HG03439 (cell line): ENCODE measurements around the gene HOXC4.
"Not testable (repeated sequence)": the region's sequence is repeated elsewhere in the genome, so short reads cannot be mapped to it uniquely, and the experiment has no call there.

Experiments
- ATAC-seq: cut with Tn5 transposase; IDR thresholded peaks from one replicate; pipeline ENCODE4 v1.9.1; 2021; ENCODE audit warnings: mild to moderate bottlenecking, moderate library complexity; ENCODE audit not compliant: unreplicated experiment

HOXC4 gene

DNA sequence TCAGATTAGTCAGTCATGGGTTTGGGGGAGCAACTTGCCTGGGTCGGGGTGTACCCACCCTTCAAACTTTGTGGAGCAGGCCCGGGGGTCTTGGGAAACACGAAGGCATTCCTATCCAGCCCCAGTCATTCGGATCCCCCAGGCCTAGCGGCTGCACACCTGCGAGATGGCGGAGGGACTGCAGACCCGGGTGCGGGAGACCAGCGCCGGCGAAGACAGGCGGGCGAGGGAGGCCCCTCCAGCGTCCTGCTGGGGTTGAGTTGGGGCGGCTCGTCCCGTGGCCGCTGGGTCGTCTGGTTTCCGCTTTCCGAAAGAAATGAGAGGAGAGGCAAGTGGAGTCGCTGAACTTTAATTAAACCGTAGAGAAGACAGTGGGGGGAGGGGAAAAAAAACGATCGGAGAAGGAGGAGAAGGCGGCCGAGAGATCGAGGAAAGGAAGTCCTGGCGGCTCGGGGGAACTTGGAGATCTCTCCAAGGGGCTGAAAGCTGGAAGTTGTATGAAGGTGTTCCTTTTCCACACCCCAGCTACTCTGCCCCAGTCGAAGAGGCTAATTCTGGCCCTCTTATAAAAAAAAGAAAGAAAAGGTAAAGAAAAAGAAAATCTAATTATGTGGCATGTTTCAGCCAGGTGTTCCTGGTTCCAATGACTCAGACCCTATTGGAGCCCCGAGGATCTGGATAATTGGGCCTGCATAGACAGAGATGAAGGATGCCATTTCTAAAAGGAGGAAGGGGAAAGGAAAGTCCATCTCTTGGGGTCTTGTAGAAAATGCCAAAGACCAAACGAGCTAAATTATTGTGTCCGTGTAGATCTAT is 28.2 kb downstream of the HOXC4 start:
- ATAC-seq = not testable (repeated sequence)

DNA sequence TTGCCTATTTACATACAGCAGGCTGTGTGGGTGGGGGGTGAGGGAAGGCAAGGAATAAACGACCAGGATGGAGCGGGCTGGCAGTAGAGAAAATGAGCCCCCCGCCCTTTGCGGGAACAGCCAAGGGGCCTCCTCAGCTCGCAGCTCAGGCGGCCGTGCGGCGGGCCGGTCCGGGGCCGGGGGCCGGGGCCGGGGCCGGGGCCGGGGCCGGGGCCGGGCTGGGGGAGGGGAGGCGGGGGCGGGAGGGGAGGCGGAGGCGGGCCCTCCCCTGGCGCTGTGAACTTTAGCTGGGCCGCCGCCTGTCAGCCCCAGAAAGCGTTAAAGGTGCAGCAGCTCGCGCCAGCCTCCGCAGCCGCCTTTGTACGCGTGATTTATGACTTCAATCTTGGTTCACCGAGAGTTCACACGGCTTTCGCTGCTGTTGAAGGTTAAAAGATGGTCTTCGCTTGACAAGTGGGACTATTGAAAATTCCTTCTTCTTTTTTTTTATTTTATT is 28.8 kb downstream of the HOXC4 start:
- ATAC-seq = no peak

DNA sequence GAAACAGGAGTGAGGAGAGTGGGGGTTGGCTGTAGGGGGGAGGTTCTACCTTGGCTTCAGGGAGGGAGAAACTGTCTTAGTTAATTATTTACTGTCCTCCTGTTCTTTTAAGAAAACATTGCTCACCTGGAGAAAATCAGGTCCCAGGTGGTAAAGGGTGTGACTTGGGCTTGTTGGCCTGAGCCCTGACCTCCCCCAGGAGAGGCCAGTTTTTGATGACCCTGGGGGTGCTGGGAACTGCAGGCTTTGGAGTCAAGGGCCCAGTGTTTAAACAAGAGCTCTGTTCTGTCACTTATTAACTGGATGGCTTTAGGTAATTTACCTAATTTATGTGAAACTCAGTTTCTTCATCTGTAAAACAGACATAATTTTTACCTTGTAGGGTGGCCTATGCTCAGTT is 34.4 kb downstream of the HOXC4 start:
- not testable (repeated sequence) for ATAC-seq

DNA sequence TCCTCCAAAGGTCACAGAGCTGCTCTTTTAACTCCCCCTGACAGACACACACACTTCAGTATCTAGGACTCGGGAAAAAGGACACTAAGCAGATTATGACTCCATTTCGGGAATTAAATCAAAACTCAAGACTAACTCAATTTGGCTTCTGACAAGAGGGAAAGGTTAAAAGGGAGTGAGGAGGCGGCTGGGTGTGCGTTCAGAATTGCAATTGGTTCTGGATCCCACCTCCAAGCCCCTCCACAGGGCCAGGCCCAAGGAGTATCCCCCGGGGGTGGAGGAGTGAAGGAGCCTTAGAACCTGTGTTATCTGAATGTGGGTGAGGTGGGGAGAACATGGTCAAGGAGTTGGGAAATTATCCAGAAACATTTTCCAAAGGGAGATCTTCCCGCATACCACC is 35.8 kb downstream of the HOXC4 start:
- not testable (repeated sequence) for ATAC-seq

DNA sequence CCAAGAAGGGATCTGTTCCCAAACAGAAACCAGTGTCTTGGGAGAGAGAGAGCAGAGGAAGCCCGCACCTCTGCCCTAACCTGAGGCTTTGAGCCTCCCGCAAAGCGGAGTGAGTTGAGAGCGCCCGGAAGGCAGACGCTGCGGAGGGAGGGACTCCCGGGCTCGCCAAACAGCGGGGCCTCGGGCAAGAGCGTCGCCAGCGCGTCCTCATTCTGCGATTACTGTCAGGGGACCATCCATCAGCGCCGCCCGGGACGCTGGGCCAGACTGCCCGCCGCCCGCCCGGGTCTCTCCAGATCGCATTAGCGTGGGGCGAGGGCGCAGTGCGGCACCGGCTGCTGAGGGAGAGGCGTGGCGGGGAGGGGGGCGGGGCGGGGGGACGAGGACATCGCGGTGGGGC is 36.7 kb downstream of the HOXC4 start:
- ATAC-seq = not testable (repeated sequence)

DNA sequence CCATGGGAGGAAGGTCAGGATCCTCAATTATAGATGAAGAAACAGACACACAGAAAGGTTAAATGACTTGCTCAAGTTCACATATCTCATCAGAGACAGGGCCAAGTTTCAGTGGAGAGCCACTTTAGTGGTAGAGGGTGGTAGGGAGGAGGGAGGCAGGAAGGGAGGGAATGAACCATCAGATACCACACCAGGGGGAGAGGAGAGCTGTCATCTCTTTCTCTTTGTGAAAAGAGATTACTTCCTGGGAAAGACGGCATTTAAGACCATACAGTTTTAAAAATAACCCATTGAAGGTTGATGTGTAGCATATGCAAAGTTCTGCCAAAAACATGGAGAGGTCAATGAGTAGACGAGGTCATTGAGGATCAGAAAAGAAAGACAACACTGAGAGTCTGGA is 39.3 kb downstream of the HOXC4 start:
- not testable (repeated sequence) for ATAC-seq

DNA sequence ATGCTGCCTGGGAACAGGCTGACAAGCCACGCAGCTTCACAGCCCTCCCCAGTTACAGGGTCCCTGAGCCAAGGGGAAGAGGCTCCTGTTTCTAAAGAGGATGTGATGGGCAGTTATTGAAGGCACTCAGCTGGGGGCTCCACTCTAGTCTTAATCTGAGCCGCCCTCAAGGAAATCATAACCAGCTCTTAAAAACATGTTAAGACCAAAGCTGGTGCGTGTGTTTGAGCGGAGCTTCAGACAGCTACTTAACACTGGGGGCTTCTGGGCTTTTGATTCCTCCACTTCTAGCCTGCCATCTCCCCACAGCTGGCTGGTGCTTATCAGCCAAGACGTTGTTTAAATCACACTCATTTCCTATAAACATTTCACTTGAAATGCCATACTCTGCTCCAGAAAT is 42.3 kb downstream of the HOXC4 start:
- not testable (repeated sequence) for ATAC-seq

DNA sequence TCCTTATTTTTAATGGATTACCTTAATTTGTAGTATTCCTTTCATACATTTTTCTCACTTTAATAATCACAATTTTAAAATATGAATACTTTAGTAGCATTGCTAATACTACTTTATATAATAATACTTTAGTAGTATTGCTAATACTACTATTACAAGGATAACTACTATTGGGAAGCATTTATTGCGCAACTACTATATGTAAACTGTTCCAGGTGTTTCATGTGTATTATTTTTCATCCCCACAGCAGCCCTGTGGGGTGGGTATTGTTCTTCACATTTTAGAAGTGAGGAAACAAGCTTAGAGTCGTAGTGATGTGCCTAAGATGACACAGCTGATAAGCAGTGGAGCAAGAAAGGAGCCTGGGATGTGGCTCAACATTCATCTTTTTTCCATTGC is 45.0 kb downstream of the HOXC4 start:
- ATAC-seq = not testable (repeated sequence)

DNA sequence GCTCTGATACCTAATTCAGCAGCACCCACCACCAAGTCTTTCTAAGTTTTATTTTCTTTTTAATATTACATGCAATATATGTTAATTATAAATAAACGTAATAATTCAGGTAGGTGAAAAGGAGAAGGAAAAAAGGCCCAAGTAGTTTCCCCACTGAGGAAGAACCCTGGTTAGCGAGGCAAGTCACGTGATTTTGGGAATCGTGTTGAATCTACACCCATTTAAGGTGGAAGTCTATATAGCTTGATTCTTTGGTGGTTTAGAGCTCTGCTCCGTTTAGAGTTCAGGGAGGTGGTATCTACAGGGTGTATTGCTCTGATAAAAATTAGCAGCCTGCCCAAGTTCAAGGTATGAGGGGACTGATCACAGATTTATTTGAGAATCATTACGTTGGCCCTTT is 47.0 kb downstream of the HOXC4 start:
- ATAC-seq = not testable (repeated sequence)

DNA sequence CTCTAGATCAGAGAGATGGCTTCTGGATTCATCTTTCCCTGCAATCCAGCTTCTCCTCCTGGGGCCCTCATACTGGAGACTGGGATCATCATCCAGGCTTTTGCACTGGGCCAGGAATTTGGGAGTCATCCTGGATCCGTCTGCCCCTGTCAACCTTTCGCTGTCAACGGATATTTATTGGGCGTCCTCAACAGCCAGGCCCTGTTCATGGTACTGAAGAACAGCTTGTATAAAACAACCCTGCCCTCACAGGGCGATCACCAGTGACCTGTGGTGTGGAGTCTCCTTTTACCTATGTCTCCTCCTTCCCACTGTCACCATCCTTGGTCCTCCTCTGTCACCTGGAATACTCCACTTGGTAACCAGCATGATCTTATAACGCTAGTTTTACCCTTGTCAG is 48.6 kb downstream of the HOXC4 start:
- not testable (repeated sequence) for ATAC-seq

DNA sequence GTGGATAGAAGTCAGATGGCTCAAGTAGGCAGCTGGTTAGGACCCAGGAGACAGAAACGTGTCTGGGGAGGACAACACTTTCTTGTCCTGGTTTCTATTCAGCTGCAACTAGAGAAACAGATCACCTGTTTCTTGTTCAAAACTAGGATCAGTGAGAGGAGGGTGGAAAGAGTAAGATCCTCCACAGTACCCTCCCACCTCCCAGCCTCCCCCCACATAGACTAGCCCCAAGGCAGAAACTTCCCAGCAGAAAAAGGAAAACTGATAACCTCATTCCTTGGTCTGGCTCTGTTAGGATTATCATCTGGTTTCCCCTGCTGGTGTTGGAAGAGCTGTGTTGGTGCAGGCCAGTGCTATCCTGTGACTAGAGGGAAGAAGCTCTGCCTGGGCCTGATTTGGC is 50.2 kb downstream of the HOXC4 start:
- ATAC-seq = not testable (repeated sequence)
